GM12875 (cell line): ENCODE results near the gene GSE1.

Experiments used
- H3K4me3 ChIP-seq: one replicate; pipeline ENCODE4 v1.5.1; 2011; ENCODE audit warnings: low read depth, low read length, control low read depth
- CTCF ChIP-seq: IDR thresholded peaks from 2 replicates; pipeline ENCODE4 v1.5.1; 2011; ENCODE audit warnings: low read depth, mild to moderate bottlenecking, control low read depth, inconsistent platforms, low read length, moderate library complexity, borderline replicate concordance; ENCODE audit not compliant: insufficient read depth

GSE1 gene

GRCh38 chr16:85567101-85567866, 45.8 kb upstream of the GSE1 start:
- H3K4me3 ChIP-seq = no peak overlapping the region
- TF ChIP-seq CTCF = no peak

GRCh38 chr16:85567935-85568334, 45.2 kb upstream of the GSE1 start:
- no peak overlapping the region for H3K4me3 ChIP-seq
- no peak for TF ChIP-seq CTCF

GRCh38 chr16:85568519-85568918, 44.6 kb upstream of the GSE1 start:
- TF ChIP-seq CTCF = no peak
- no peak overlapping the region for H3K4me3 ChIP-seq

- H3K4me3 ChIP-seq = peak overlapping the region; percentile 40
- no peak for TF ChIP-seq CTCF
Measured at GRCh38 chr16:85569039-85569614, 44.0 kb upstream of the GSE1 start.

GRCh38 chr16:85569615-85570212, 43.4 kb upstream of the GSE1 start:
- no peak for TF ChIP-seq CTCF
- H3K4me3 ChIP-seq = peak overlapping the region; percentile 54

- peak overlapping the region; percentile 54 for H3K4me3 ChIP-seq
- TF ChIP-seq CTCF = no peak
Measured at GRCh38 chr16:85570213-85570734, 42.8 kb upstream of the GSE1 start.
